ENCODE measurements around the gene CXCR4.

CXCR4 gene

DNA sequence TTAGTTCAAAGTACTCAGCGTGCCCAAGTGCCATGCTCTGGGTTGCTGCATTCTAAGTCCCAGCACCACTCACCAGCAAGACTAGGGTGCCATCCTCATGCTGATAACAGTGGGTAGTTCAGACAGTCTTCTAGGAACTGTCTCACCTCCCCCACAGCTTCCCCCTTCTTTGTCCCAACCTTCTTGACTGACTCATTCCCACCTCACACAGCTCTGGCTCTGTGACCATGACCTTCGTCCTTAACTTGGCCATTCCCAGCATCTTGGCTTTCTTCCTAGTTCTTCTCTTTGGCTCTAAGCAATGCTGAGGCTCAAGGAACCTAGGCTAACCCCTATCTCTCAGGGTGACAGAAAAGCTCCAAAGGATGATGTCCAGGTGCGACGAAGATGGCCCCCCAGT, 20.0 kb upstream of the CXCR4 start:
- no peak for DNase-seq (ENCODE audit: extremely low spot score)
- POLR2A ChIA-PET, result no interaction called here

GRCh38 chr2:136136931-136137330, 19.0 kb upstream of the CXCR4 start:
- no peak for DNase-seq (ENCODE audit: extremely low spot score)
- ChIA-PET CTCF (no interaction called here), POLR2A (interaction anchor here (1.2 to 1.3 kb wide), 2 partner anchors 8 to 18 kb away, joined by 3 to 4 read pairs; no protein-coding TSS in a partner anchor)
- TF ChIP-seq SUZ12 (IDR thresholded peaks at IDR 0.05), result no peak
- TF ChIP-seq TARDBP (IDR thresholded peaks at IDR 0.05), result no peak
- no peak for TF ChIP-seq PKNOX1 (IDR thresholded peaks at IDR 0.05)
- TF ChIP-seq ELF4 (IDR thresholded peaks at IDR 0.05), result no peak
- TF ChIP-seq HDGF (IDR thresholded peaks at IDR 0.05; ENCODE audit: borderline replicate concordance), result no peak
- TF ChIP-seq ARNT (IDR thresholded peaks at IDR 0.05), result no peak
- no peak for TF ChIP-seq FOXM1 (IDR thresholded peaks at IDR 0.05; ENCODE audit: borderline replicate concordance)
- TF ChIP-seq ZNF384 (IDR thresholded peaks at IDR 0.05), result no peak
- no peak for TF ChIP-seq SP1 (IDR thresholded peaks at IDR 0.05)
- no peak for TF ChIP-seq FOXA1 (IDR thresholded peaks at IDR 0.05)
- no peak for TF ChIP-seq LEF1 (IDR thresholded peaks at IDR 0.05; ENCODE audit: borderline replicate concordance)
- TF ChIP-seq L3MBTL2 (conservative IDR thresholded peaks at IDR 0.05), result no peak
- no peak for TF ChIP-seq NFRKB (IDR thresholded peaks at IDR 0.05)
- TF ChIP-seq FOXK2 (IDR thresholded peaks at IDR 0.05), result no peak
- no peak for TF ChIP-seq BHLHE40 (IDR thresholded peaks at IDR 0.05; ENCODE audit: borderline replicate concordance)
- TF ChIP-seq CTBP1 (IDR thresholded peaks at IDR 0.05; ENCODE audit: borderline replicate concordance), result no peak

More for the DNA sequence above, 20.0 kb upstream of the CXCR4 start:
- CTCF ChIA-PET, result no interaction called here
- TF ChIP-seq LEF1 (IDR thresholded peaks at IDR 0.05; ENCODE audit: borderline replicate concordance), result no peak
- no peak for TF ChIP-seq L3MBTL2 (conservative IDR thresholded peaks at IDR 0.05)
- no peak for TF ChIP-seq SUZ12 (IDR thresholded peaks at IDR 0.05)
- no peak for TF ChIP-seq SP1 (IDR thresholded peaks at IDR 0.05)
- TF ChIP-seq ARNT (IDR thresholded peaks at IDR 0.05), result no peak
- no peak for TF ChIP-seq FOXK2 (IDR thresholded peaks at IDR 0.05)
- TF ChIP-seq PKNOX1 (IDR thresholded peaks at IDR 0.05), result no peak
- no peak for TF ChIP-seq HDGF (IDR thresholded peaks at IDR 0.05; ENCODE audit: borderline replicate concordance)
- no peak for TF ChIP-seq CTBP1 (IDR thresholded peaks at IDR 0.05; ENCODE audit: borderline replicate concordance)
- no peak for TF ChIP-seq FOXA1 (IDR thresholded peaks at IDR 0.05)
- no peak for TF ChIP-seq TARDBP (IDR thresholded peaks at IDR 0.05)
- no peak for TF ChIP-seq NFRKB (IDR thresholded peaks at IDR 0.05)
- TF ChIP-seq ZNF384 (IDR thresholded peaks at IDR 0.05), result no peak

- TF ChIP-seq LEF1 (IDR thresholded peaks at IDR 0.05; ENCODE audit: borderline replicate concordance) (no peak), SP1 (IDR thresholded peaks at IDR 0.05) (no peak), CTBP1 (IDR thresholded peaks at IDR 0.05; ENCODE audit: borderline replicate concordance) (no peak), NFRKB (IDR thresholded peaks at IDR 0.05) (no peak), PKNOX1 (IDR thresholded peaks at IDR 0.05) (no peak), L3MBTL2 (conservative IDR thresholded peaks at IDR 0.05) (no peak), FOXK2 (IDR thresholded peaks at IDR 0.05) (no peak), FOXM1 (IDR thresholded peaks at IDR 0.05; ENCODE audit: borderline replicate concordance) (no peak), FOXA1 (IDR thresholded peaks at IDR 0.05) (no peak), BHLHE40 (IDR thresholded peaks at IDR 0.05; ENCODE audit: borderline replicate concordance) (no peak), ELF4 (IDR thresholded peaks at IDR 0.05) (no peak), ARNT (IDR thresholded peaks at IDR 0.05) (no peak), SUZ12 (IDR thresholded peaks at IDR 0.05) (no peak), HDGF (IDR thresholded peaks at IDR 0.05; ENCODE audit: borderline replicate concordance) (no peak), TARDBP (IDR thresholded peaks at IDR 0.05) (no peak), ZNF384 (IDR thresholded peaks at IDR 0.05) (no peak)
- no peak for DNase-seq (ENCODE audit: extremely low spot score)
- POLR2A ChIA-PET, result interaction anchor here (1.2 to 1.3 kb wide), 2 partner anchors 9 to 17 kb away, joined by 3 to 4 read pairs; no protein-coding TSS in a partner anchor
- CTCF ChIA-PET, result no interaction called here
Measured at GRCh38 chr2:136135921-136136906, 18.3 kb upstream of the CXCR4 start.

DNA sequence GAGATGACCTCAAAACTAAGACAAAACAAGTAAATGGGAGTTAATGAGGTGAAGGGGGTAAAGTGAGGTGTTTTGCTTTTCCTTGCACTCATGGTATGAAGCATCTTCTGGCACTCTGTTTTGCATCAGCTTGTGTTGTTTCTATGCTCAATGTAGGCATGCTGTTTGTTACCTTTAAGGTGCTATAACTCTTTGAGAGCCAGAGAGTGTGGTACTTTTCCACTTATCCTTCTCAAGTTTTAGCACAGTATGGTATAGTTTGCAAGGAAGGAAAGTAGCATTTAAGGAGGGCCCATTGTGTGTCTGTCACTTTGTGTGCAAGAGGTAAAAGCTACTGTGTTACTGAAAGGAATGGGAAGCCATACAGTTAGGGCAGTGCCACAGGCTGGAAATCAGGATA, 17.5 kb upstream of the CXCR4 start:
- no peak for DNase-seq (ENCODE audit: extremely low spot score)
- CTCF ChIA-PET, result no interaction called here
- TF ChIP-seq BHLHE40 (IDR thresholded peaks at IDR 0.05; ENCODE audit: borderline replicate concordance), result no peak
- TF ChIP-seq PKNOX1 (IDR thresholded peaks at IDR 0.05), result no peak
- no peak for TF ChIP-seq L3MBTL2 (conservative IDR thresholded peaks at IDR 0.05)
- TF ChIP-seq TARDBP (IDR thresholded peaks at IDR 0.05), result no peak
- no peak for TF ChIP-seq ZNF384 (IDR thresholded peaks at IDR 0.05)
- TF ChIP-seq ARNT (IDR thresholded peaks at IDR 0.05), result no peak
- no peak for TF ChIP-seq ELF4 (IDR thresholded peaks at IDR 0.05)
- TF ChIP-seq LEF1 (IDR thresholded peaks at IDR 0.05; ENCODE audit: borderline replicate concordance), result no peak
- TF ChIP-seq CTBP1 (IDR thresholded peaks at IDR 0.05; ENCODE audit: borderline replicate concordance), result no peak
- no peak for TF ChIP-seq FOXM1 (IDR thresholded peaks at IDR 0.05; ENCODE audit: borderline replicate concordance)
- TF ChIP-seq HDGF (IDR thresholded peaks at IDR 0.05; ENCODE audit: borderline replicate concordance), result no peak
- no peak for TF ChIP-seq FOXA1 (IDR thresholded peaks at IDR 0.05)
- TF ChIP-seq FOXK2 (IDR thresholded peaks at IDR 0.05), result no peak
- no peak for TF ChIP-seq NFRKB (IDR thresholded peaks at IDR 0.05)
- no peak for TF ChIP-seq SP1 (IDR thresholded peaks at IDR 0.05)
- TF ChIP-seq SUZ12 (IDR thresholded peaks at IDR 0.05), result no peak
- POLR2A ChIA-PET, result interaction anchor here (1.2 to 1.3 kb wide), 2 partner anchors 10 to 17 kb away, joined by 3 to 4 read pairs; no protein-coding TSS in a partner anchor

Measured in HEK293T (cell line).